ENCODE measurements around the gene VSTM2L.

GRCh38 chr20:37853823-37854375, 49.0 kb upstream of the VSTM2L start:
- TF ChIP-seq, protein P1, sequence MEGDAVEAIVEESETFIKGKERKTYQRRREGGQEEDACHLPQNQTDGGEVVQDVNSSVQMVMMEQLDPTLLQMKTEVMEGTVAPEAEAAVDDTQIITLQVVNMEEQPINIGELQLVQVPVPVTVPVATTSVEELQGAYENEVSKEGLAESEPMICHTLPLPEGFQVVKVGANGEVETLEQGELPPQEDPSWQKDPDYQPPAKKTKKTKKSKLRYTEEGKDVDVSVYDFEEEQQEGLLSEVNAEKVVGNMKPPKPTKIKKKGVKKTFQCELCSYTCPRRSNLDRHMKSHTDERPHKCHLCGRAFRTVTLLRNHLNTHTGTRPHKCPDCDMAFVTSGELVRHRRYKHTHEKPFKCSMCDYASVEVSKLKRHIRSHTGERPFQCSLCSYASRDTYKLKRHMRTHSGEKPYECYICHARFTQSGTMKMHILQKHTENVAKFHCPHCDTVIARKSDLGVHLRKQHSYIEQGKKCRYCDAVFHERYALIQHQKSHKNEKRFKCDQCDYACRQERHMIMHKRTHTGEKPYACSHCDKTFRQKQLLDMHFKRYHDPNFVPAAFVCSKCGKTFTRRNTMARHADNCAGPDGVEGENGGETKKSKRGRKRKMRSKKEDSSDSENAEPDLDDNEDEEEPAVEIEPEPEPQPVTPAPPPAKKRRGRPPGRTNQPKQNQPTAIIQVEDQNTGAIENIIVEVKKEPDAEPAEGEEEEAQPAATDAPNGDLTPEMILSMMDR (IDR thresholded peaks at IDR 0.05; ENCODE audit: low read depth, low read length), result no peak
- TF ChIP-seq EZH2phosphoT487 (IDR thresholded peaks at IDR 0.05; ENCODE audit: low read depth), result no peak

All from OCI-LY3 (cell line).